Hematopoietic multipotent progenitor cell treated with erythropoietin and hydrocortisone succinate and interleukin-3 and kit ligand, for 6 days (in vitro differentiated cells): ENCODE measurements around the gene TBC1D19.
A peak's percentile ranks its signal among the peaks of the same experiment; 100 is the strongest.

Experiments used
- DNase-seq: peaks from one replicate; pipeline ENCODE4 v3.0.0-alpha.2; 2015

The TBC1D19 gene

DNA sequence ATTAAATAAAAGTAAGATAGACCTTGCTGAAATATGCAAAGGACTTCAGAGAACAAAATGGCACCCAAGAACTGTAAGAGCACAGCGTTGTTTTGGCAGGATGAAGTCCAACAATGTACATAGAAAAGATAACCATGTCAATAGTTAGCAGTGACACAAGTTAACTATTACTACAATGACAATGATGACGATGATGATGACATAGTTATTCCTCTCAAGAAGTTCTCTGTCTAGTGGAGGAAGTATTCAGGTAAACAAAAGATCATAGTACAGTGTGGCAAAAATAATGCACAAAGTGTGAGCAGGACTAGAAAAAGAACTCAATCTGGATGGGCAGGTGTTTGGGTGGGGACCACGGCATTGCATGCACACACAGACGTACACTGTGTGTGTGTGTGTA lies 201.4 kb downstream of the TBC1D19 start:
- no peak for DNase-seq

DNA sequence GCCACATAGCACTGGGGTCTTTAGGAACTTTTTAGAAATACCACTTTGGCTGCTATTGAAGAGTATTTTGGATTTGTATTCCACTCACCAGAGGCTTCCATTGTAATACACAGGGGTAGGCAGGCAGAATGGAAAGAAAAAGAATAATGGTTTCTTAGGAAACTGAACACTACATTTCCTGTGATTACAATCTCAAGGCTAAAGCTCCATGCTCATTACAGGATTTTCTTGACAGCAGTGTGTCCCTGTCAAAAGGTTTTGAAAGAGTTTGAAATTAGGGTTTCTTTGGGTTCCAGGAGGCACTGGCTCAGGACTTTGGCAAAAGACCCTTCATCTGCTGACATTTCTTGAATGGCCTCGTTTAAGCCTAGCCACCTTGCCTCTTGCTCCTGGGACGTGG lies 201.9 kb downstream of the TBC1D19 start:
- no peak for DNase-seq

DNA sequence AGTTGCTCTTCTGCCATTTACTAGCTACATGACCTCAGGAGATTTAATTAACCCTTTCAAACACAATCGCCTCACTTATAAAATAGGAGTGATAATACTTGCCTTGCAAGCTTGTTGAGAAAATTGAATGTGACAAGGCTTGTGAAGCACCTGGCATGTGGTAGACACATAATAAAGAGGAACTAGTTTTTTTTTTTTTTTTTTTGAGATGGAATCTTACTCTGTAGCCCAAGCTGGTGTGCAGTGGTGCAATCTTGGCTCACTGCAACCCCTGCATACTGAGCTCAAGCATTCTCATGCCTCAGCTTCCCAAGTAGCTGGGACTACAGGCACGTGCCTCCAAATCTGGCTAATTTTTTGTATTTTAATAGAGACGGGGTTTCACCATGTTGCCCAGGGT lies 203.0 kb downstream of the TBC1D19 start:
- DNase-seq, result peak; percentile 57

DNA sequence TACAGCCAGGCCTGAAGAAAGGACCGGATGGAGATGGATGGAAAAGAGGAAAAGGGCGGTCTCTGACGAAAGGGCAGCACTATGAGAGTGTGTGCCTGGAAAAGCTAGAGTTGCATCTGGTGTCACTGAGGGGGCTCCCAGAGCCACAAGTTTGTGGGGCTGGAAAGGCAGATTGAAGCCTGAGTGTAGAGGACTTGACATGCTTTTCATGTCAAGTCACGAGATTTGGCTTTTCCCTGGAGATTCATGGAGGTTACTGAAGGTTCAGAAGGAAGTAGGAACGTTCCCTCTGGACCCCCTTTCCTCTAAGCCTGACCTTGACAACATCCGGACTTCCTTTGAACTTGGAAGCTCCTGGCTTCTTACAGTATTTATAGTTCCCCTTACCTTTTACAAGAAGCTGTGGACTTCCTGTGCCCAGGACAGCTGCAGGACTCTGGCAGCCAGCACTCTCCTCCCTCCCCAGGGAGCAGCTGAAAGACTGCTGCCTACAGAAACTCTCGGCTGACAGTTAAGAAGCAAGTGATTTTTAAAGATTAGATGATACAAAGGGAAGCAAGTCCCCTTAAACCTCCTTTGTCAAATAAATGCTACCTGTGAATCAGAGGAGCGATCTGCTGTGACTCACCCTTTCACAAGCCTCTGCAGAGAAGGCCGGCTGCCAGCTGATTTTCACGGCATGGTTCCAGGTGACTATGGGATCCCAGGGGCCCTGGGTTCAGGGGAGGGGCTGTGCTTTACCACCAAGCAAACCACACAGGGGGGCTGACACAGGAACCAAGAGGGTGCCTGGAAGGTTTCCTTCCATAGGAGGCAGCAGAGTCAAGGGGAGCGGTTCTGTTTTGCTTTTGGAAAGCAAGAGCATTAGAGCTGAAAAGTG lies 203.8 kb downstream of the TBC1D19 start:
- DNase-seq, result peak; percentile 49

DNA sequence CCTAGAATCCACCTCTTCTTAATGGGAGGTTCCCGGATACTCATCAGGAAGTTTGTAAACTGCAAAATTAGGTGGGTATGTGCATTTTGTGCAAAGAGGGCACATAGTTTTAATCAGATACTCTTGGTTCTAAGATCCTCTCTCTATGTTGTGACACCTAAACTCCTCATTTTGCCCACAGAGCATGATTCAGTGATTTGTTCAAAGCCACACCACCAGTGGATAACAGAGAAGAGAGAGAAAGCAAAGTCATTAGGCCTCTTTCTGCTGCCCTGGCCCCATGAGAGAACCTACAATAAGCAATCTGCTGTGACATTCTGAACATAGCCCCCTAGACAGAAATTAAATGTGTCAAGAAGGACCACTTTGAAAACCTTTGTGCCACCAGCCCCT lies 204.5 kb downstream of the TBC1D19 start:
- no peak for DNase-seq

DNA sequence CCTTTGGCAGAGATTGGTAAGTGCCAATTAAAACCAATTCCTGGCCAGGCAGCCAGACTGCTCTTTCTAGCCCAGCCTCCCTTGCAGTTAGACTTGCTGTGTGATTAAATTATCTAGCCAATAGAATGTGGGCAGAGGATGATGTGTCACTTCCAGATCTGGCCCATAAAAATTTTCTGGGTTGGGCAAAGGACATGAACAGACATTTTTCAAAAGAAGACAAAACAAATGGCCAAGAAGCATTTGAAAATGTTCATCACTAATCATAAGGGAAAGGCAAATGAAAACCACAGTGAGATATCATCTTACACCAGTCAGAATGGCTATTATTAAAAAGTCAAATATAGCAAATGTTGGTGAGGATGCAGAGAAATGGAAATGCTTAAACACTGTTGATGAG lies 205.3 kb downstream of the TBC1D19 start:
- DNase-seq, result no peak

DNA sequence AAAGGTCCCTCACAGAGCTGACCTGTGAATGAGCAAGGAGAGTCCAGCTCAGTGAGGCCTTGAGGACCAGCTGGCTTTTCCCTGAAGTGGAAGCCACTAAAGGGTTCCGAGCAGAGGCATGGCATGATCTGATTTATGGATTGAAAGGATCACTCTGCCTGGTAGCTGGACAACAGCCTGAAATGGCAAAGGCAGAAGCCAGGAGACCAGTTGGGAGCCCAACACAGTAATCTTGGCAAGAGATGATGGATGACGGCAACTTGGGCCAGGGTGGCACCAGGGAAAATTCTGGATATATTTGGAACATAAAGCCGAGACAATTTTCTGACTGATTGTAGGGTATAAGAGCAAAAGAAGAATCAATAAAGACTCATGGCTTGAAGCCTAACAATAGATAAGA lies 207.5 kb downstream of the TBC1D19 start:
- no peak for DNase-seq

DNA sequence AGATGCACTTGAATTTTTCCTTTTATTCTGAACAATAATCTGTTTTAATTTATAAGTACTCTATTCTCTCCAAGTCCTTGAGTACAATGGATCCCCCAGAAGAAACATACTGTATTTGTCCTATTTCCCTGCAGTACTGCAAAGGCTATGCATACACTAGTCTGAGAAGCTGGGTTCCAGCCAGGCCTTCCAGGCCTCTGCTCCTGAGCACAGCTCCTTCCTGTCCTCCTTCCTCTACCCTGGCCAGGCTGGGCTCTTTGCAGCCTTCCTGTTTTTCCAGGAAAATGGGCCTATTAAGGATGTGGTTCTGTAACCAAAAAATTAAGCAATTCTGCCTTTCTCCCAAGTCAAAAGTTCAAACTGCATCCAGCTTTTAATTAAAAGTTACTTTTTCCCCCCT lies 208.8 kb downstream of the TBC1D19 start:
- DNase-seq, result no peak

DNA sequence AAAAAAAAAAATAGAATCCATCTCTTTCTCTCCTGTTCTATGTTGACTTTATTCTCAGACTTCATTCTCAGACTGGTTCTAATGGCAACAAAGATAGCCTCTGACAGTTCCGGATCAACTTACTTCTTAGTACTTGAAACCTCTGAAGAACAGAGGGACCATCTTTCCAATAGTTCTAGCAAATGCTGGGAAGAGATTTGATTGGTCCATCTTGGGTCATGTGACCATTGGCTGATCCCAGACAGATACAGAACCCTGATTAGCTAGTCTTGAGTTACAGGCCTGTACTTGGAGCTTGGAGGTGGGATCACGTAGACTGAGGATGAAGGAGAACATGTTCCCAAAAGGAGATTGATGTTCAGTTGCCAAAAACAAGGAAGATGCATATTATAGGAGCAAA lies 209.9 kb downstream of the TBC1D19 start:
- DNase-seq, result no peak

DNA sequence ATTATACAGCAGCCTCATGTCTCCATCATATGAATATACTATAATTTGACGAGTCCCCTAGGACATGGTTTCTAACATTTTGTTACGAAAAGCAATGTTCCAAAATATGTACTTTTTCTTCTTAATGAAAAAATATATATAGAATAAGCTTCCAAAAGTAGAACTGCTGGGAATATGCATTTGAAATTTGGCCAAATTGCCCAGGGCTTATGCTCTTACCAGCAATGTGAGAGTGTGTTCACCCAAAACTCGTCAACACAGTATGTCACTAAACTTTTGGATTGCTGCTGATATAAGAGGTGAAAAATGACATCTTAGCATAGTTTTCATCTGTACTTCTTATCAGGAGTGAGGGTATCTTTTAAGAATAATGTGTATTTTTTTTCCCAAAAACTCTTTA lies 212.2 kb downstream of the TBC1D19 start:
- DNase-seq, result no peak

DNA sequence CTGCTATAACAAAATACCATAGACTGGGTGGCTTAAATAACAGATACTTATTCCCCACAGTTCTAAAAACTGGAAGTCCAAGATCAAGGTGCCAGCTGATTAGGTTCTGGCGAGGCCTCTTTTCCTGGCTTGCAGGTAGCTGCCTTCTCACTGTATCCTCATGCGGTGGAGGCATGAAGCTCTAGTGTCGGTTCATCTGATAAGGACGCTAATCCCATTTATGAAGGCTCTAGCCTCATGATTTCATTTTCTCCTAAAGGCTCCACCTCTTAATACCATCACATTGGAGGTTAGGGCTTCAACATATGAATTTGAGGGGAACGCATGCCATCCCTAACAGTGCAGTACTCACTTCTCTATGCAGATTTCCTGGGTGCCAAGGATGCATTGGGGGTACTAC lies 218.9 kb downstream of the TBC1D19 start:
- DNase-seq, result no peak

DNA sequence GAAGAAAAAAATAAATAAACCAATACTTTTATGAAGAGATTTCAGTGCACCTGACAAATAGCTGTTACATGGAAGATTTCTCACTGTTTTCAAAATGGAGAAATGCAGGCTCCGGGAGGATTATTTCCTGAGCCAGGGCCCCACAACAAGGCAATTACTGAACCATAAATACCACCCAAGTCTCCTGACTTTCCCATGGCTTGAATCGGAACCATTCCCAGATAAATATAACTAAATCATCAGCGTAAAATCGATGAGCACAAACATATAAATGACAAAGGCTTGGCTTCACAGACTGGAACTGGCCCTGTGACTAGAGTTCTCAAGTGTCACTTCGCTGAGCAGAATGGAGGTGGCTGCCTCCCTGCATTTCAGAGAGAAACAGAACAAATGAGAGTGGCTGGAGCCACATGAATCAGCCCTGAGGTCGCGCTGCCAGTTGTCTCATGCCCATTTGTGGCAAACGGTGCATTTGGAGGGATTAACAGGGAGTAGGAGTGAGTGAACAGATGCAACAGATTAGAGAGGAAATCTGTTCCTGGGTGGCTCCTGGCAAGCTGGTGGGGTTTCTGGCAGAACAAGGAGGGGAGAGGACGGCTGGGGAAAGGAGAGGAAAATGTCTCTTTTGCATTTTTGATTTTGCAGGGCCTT lies 219.5 kb downstream of the TBC1D19 start:
- no peak for DNase-seq

DNA sequence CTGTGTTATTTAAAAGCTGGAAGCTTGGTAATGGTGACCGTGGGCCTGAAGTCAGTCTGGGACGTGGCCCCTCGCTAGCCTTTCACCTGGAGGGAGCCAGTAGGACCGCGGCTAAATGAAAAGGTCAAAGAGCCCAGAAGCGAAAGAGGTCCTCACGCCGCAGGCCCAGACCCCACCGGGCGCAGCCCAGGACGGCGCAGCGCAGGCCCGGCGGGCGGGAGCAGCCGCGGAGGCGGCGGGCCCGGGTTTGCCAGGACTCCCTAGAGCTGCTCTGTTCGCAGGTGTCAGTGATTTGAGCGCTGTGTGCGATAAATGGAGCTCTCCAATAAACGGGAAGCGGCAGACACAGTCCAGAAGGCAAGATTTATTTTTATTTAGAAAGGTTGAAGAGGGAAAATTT lies 220.6 kb downstream of the TBC1D19 start:
- no peak for DNase-seq

DNA sequence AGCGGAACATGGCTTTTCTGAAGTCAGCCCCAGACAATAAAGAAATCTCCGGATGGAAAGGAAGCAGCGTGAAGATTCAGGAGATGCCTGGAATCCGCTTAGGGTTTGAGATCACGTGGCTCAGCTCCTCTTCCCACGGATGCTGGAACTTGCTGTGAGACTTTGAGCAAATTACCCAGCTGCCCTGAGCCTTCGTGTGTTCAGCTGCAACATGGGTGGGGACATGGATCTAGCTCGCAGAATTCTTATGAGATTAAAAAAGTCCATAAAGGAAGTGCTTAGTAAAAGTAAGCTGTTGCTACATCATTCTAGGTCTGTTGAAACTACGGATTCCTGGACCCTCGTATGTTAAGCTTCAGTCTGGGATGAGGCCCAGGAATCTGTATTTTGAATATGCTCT lies 221.0 kb downstream of the TBC1D19 start:
- DNase-seq, result no peak
